ENCODE data around the gene SRRD.

- TF ChIP-seq POLR2AphosphoS5 (IDR thresholded peaks at IDR 0.05) (no peak), CTCF (IDR thresholded peaks at IDR 0.05) (no peak), POLR2A (IDR thresholded peaks at IDR 0.05) (no peak)
These were observed 1.3 kb downstream of the SRRD start for GRCh38 chr22:26485013-26485412.

Measured in breast epithelium (tissue), 3 donors.